Fibroblast of lung (primary cell): ENCODE measurements around the gene MMP1.

Source experiments
- EZH2 ChIP-seq: IDR thresholded peaks from 2 replicates; pipeline ENCODE4 v1.5.1; 2012; ENCODE audit warnings: low read length, control low read depth, mild to moderate bottlenecking; ENCODE audit errors: missing control alignments
- TF ChIP-seq, protein P1 (sequence below), 2 donors: IDR thresholded peaks in 1 of 2; conservative IDR thresholded peaks in 1 of 2; 1 replicate in 1 of 2; 2 replicates in 1 of 2; pipeline ENCODE4 v1.5.1; 2011 to 2012; ENCODE audit warnings: low read length in 2 of 2, control low read depth in 1 of 2, inconsistent platforms in 1 of 2, low read depth in 1 of 2, mild to moderate bottlenecking in 1 of 2

- TF ChIP-seq EZH2: no peak
- TF ChIP-seq, protein P1, sequence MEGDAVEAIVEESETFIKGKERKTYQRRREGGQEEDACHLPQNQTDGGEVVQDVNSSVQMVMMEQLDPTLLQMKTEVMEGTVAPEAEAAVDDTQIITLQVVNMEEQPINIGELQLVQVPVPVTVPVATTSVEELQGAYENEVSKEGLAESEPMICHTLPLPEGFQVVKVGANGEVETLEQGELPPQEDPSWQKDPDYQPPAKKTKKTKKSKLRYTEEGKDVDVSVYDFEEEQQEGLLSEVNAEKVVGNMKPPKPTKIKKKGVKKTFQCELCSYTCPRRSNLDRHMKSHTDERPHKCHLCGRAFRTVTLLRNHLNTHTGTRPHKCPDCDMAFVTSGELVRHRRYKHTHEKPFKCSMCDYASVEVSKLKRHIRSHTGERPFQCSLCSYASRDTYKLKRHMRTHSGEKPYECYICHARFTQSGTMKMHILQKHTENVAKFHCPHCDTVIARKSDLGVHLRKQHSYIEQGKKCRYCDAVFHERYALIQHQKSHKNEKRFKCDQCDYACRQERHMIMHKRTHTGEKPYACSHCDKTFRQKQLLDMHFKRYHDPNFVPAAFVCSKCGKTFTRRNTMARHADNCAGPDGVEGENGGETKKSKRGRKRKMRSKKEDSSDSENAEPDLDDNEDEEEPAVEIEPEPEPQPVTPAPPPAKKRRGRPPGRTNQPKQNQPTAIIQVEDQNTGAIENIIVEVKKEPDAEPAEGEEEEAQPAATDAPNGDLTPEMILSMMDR (conservative IDR thresholded peaks at IDR 0.05 in 1 of 2, IDR thresholded peaks at IDR 0.05 in 1 of 2; ENCODE audit: low read depth in 1 of 2, low read length in 2 of 2): no peak
Observed at GRCh38 chr11:102791271-102792036, 6.5 kb downstream of the MMP1 start.
